ENCODE data around the gene ALKBH6. TPM values are rescaled to one million over a fixed set of nuclear protein-coding genes. Genes with fewer than 3 reads are reported as not detected.

ALKBH6 gene
- total RNA-seq, 2 experiments from 2014 or later, result 38.2 to 43.0 TPM

GRCh38 chr19:35959968-35960320 is 54.1 kb downstream of the ALKBH6 start:
- Mint-ChIP-seq H3K4me3 (no peak overlapping the region), H3K27me3 (peaks cover 20% of the 10 kb centered on the region), H3K36me3 (ENCODE audit: low read depth) (peaks cover 4% of the 10 kb centered on the region), H3K27ac (no peak overlapping the region), H3K4me1 (peaks cover 16% of the 10 kb centered on the region), H3K9me3 (peaks cover 5% of the 10 kb centered on the region)
- ChIA-PET POLR2A (no interaction called here), CTCF (no interaction called here)
- no peak for DNase-seq

Other genes starting within 250 kb of the ALKBH6 start
- 100 to 1,000 TPM in 1 of 2 experiments, 10 to 100 TPM in 1; 91.3 to 101 TPM for gene ARHGAP33, start 238.6 kb downstream of the ALKBH6 start, total RNA-seq
- not detected for gene PRODH2, start 201.4 kb downstream of the ALKBH6 start, total RNA-seq
- gene NPHS1, start 161.7 kb downstream of the ALKBH6 start, total RNA-seq, result not detected
- gene KIRREL2, start 157.3 kb downstream of the ALKBH6 start, total RNA-seq, result under 1 TPM; 0.19 to 0.25 TPM
- gene APLP1, start 145.6 kb downstream of the ALKBH6 start, total RNA-seq, result under 1 TPM; 0.42 to 0.79 TPM
- 10 to 100 TPM; 36.9 to 47.5 TPM for gene NFKBID, start 113.7 kb downstream of the ALKBH6 start, total RNA-seq
- gene HCST, start 111.7 kb downstream of the ALKBH6 start, total RNA-seq, result 100 to 1,000 TPM; 117 to 137 TPM
- gene TYROBP, start 105.9 kb downstream of the ALKBH6 start, total RNA-seq, result not detected
- gene LRFN3, start 77.8 kb downstream of the ALKBH6 start, total RNA-seq, result 10 to 100 TPM; 12.3 to 13.5 TPM
- 10 to 100 TPM; 15.6 to 16.8 TPM for gene SDHAF1, start 19.0 kb downstream of the ALKBH6 start, total RNA-seq
- 1 to 10 TPM; 1.8 to 2.4 TPM for gene SYNE4, start 5.4 kb downstream of the ALKBH6 start, total RNA-seq
- 1 to 10 TPM in 1 of 2 experiments, under 1 TPM in 1; 0.75 to 1.4 TPM for gene CLIP3, start 18.7 kb upstream of the ALKBH6 start, total RNA-seq
- gene THAP8, start 40.1 kb upstream of the ALKBH6 start, total RNA-seq, result 1 to 10 TPM; 6.1 to 7.0 TPM
- 10 to 100 TPM; 33.4 to 37.1 TPM for gene WDR62, start 40.7 kb upstream of the ALKBH6 start, total RNA-seq
- not detected for gene OVOL3, start 96.9 kb upstream of the ALKBH6 start, total RNA-seq
- gene POLR2I, start 100.7 kb upstream of the ALKBH6 start, total RNA-seq, result 10 to 100 TPM; 51.2 to 56.4 TPM
- 100 to 1,000 TPM; 195 to 197 TPM for gene TBCB, start 101.3 kb upstream of the ALKBH6 start, total RNA-seq
- gene CAPNS1, start 125.9 kb upstream of the ALKBH6 start, total RNA-seq, result 100 to 1,000 TPM; 449 to 519 TPM
- not detected for gene COX7A1, start 138.2 kb upstream of the ALKBH6 start, total RNA-seq
- gene ZNF565, start 200.5 kb upstream of the ALKBH6 start, total RNA-seq, result 1 to 10 TPM; 2.7 to 3.3 TPM
- 10 to 100 TPM; 59.5 to 65.0 TPM for gene ZNF146, start 200.9 kb upstream of the ALKBH6 start, total RNA-seq

All from activated CD4-positive, alpha-beta T cell treated with anti-CD3 and anti-CD28 coated beads, Interleukin-2, amount 10 ng/mL, durations not matched to agents 7 days and 5 days (primary cell).